ENCODE data around the gene P2RX7.

The P2RX7 gene

DNA sequence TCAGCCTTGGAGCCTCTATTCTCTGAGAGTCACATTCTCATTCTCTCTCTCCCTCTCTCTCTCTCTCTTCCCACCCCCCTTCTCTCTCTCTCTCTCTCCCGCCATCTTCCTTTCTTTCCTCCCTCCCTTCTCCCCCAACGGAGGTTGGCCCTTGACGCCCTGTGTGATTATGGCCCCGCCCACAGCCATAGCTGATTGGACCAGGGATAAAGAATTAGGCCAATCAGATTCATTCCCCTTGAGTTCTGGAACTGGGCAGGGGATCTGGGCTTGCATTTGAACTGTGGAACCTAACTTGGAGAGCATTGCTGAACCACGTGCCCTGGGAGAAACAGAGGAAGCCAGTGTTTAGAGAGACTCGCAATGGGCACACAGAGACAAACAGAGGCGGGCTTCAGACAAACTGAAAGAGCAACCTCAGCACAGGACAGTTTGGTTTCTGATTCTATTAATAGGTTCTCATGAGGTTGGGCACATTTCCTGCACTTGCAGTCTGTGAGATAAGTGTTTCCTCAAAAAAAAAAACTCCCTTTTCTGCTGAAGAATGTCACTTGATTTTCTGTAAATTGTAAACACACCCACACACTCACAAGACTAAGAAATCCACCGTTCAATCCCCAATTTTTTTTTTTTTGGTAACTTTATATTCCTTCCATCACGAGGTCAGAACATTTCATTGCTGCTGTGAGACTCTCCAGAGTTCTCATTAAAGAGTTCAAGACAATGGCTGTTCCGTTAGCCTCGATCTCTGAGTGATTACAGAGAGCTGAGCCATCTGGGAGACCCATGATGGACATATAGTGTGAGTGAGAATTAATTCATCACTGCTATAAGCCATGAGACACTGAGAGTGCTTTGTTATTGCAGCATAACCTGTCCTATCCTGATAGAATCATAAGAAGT, 3.5 kb upstream of the P2RX7 start:
- peak overlapping the region; percentile 14 for H3K4me3 ChIP-seq (ENCODE audit: low read length)
- H3K9ac ChIP-seq (ENCODE audit: low read length) = no peak overlapping the region
- peaks cover 45% of the 10 kb centered on the region for H3K4me1 ChIP-seq (ENCODE audit: control insufficient read depth, insufficient read depth, low read length)

DNA sequence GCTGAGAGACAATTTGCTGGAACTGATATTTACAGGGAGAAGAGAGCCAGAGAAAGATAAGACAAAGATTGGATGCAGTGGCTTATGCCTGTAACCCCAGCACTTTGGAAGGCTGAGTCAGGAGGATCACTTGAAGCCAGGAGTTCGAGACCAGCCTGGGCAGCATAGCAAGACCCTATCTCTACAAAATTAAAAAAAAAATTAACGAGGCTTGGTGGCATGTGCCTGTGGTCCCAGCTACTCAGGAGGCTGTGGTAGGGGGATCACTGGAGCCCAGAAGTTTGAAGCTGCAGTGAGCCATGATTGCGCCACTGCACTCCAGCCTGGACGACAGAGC, 2.9 kb upstream of the P2RX7 start:
- Histone ChIP-seq H3K9ac (ENCODE audit: low read length) (no peak overlapping the region), H3K9me3 (ENCODE audit: control insufficient read depth, low read length) (no peaks in the 10 kb centered on the region), H3K36me3 (ENCODE audit: control insufficient read depth, insufficient read depth, low read length) (no peaks in the 10 kb centered on the region), H3K4me3 (ENCODE audit: low read length) (no peak overlapping the region), H3K27me3 (ENCODE audit: control insufficient read depth, insufficient read depth, low read length) (no peaks in the 10 kb centered on the region), H3K4me1 (ENCODE audit: control insufficient read depth, insufficient read depth, low read length) (peaks cover 41% of the 10 kb centered on the region)

More for the DNA sequence above, 3.5 kb upstream of the P2RX7 start:
- no peaks in the 10 kb centered on the region for H3K27me3 ChIP-seq (ENCODE audit: control insufficient read depth, insufficient read depth, low read length)
- no peaks in the 10 kb centered on the region for H3K36me3 ChIP-seq (ENCODE audit: control insufficient read depth, insufficient read depth, low read length)
- H3K9me3 ChIP-seq (ENCODE audit: control insufficient read depth, low read length) = no peaks in the 10 kb centered on the region

DNA sequence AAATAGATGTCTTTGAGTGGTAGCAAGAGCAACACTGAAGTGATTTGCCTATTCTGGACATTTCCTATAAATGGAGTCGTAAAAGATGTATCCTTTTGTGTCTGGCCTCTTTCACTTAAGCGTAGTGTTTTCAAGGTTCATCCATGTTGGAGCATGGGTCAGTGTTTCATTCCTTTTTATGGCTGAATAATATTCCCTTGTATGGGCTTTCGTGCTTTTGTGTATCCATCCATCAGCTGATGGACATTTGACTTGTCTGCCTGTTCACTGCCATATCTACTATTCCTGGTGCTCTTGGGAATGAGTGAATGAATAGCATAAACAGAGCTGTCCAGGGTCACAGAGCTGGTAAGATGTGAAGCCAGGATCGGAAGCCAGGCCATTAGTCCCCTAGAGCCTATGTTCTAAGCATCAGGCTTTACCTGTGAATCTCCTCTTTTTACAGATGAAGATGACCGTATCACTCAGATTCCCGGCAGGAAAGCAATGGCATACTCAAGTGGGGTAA, 1.8 kb upstream of the P2RX7 start:
- Histone ChIP-seq H3K27me3 (ENCODE audit: control insufficient read depth, insufficient read depth, low read length) (no peaks in the 10 kb centered on the region), H3K9me3 (ENCODE audit: control insufficient read depth, low read length) (no peaks in the 10 kb centered on the region), H3K4me3 (ENCODE audit: low read length) (no peak overlapping the region), H3K4me1 (ENCODE audit: control insufficient read depth, insufficient read depth, low read length) (peaks cover 38% of the 10 kb centered on the region), H3K9ac (ENCODE audit: low read length) (no peak overlapping the region), H3K36me3 (ENCODE audit: control insufficient read depth, insufficient read depth, low read length) (no peaks in the 10 kb centered on the region)

DNA sequence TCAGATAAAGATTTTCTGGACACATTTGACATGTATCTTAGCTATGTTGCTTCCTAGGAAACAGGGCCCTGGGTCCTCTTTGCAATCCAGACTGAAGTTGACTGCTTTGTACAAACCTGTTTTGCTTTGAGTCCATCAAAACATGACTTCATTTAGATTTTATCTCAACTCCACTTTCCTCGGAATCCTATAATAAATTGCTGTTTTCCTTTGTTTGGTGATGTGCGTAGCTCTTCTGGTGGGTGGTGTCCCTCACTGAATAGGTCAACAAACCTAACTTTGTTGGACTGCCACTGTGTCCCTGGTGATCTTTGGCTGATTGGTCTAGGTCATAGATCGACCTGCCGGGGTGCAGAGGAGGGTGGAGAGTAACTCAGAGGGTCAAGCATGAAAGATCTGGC, 735 bp upstream of the P2RX7 start:
- H3K4me1 ChIP-seq (ENCODE audit: control insufficient read depth, insufficient read depth, low read length) = peaks cover 38% of the 10 kb centered on the region
- H3K27me3 ChIP-seq (ENCODE audit: control insufficient read depth, insufficient read depth, low read length) = no peaks in the 10 kb centered on the region
- H3K36me3 ChIP-seq (ENCODE audit: control insufficient read depth, insufficient read depth, low read length) = no peaks in the 10 kb centered on the region
- no peak overlapping the region for H3K9ac ChIP-seq (ENCODE audit: low read length)
- no peak overlapping the region for H3K4me3 ChIP-seq (ENCODE audit: low read length)
- H3K9me3 ChIP-seq (ENCODE audit: control insufficient read depth, low read length) = no peaks in the 10 kb centered on the region

DNA sequence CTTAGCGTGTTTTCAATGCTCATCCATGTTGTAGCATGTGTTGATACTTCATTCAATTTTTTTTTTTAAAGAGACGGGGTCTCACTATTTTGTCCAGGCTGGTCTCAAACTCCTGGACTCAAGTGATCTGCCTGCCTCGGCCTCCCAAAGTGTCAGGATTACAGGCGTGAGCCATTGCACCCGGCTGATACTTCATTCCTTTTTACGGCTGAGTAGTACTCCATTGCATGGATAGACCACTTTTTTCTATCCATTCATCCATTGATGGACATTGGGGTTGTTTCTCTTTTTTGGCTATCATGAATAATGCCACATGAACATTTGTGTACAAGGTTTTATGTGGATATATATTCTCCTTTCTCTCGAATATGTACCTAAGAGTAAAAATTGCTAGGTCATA, 1.2 kb downstream of the P2RX7 start:
- no peak overlapping the region for H3K9ac ChIP-seq (ENCODE audit: low read length)
- H3K27me3 ChIP-seq (ENCODE audit: control insufficient read depth, insufficient read depth, low read length) = no peaks in the 10 kb centered on the region
- H3K4me1 ChIP-seq (ENCODE audit: control insufficient read depth, insufficient read depth, low read length) = peaks cover 19% of the 10 kb centered on the region
- H3K36me3 ChIP-seq (ENCODE audit: control insufficient read depth, insufficient read depth, low read length) = no peaks in the 10 kb centered on the region
- no peak overlapping the region for H3K4me3 ChIP-seq (ENCODE audit: low read length)
- H3K9me3 ChIP-seq (ENCODE audit: control insufficient read depth, low read length) = no peaks in the 10 kb centered on the region

DNA sequence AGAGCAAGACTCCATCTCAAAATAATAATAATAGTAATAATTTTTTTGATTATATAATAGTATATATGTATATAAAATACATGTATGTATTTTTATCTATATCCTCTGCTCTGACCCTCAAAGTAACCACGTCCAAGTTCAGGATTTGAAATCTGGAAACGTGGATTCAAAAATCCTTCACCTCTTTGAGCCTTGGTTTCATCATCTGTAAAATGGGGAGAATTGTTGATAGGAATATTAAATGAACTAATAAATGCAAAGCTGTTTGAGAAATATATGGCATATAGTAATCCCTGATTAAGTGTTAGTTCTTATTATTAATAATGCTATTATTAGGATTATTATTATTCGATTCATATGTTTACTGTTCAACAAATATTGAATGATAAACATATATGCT, 2.6 kb downstream of the P2RX7 start:
- Histone ChIP-seq H3K4me1 (ENCODE audit: control insufficient read depth, insufficient read depth, low read length) (peaks cover 15% of the 10 kb centered on the region), H3K27me3 (ENCODE audit: control insufficient read depth, insufficient read depth, low read length) (no peaks in the 10 kb centered on the region), H3K9ac (ENCODE audit: low read length) (no peak overlapping the region), H3K4me3 (ENCODE audit: low read length) (no peak overlapping the region), H3K9me3 (ENCODE audit: control insufficient read depth, low read length) (no peaks in the 10 kb centered on the region), H3K36me3 (ENCODE audit: control insufficient read depth, insufficient read depth, low read length) (no peaks in the 10 kb centered on the region)

DNA sequence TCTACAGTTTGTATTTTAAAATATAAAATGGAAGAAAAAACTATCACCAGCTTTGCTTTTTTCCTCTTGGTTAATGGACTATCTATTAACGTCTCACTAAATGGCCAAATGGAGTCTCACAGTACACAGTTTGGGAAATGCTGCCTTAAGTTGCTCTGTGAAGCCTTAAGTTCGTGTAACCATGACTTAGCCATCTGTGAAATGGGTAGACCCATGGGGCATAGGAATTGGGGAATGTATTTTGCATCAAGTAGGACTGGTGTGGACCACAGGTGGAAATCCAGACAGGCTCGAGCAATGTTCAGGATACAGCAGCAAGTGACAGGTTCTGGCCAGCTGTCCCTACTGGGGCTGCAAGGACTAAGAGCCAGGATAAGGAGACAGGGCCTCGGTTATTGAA, 4.8 kb downstream of the P2RX7 start:
- H3K9me3 ChIP-seq (ENCODE audit: control insufficient read depth, low read length) = no peaks in the 10 kb centered on the region

DNA sequence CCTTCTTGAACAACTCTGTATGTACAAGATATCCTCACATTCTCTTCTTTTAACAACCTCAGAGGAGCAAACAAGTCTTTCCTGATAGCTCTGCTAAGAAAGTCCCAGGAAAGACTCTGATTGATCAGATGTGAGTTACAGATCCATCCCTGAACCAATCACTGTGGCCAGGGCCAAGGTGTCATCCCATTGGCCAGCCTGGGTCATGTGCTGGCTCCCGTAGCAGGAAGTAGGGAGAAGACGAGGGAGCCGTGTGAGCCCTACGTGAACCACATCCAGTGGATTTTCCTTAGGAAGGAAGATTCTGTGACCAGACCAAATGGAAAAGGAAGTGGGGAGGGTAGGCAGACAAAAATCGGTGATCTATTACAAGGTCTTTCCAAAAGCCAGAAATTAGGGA, 5.6 kb downstream of the P2RX7 start:
- H3K4me1 ChIP-seq (ENCODE audit: control insufficient read depth, insufficient read depth, low read length) = peaks cover 6% of the 10 kb centered on the region
- no peak overlapping the region for H3K9ac ChIP-seq (ENCODE audit: low read length)
- H3K36me3 ChIP-seq (ENCODE audit: control insufficient read depth, insufficient read depth, low read length) = no peaks in the 10 kb centered on the region
- no peak overlapping the region for H3K4me3 ChIP-seq (ENCODE audit: low read length)
- H3K9me3 ChIP-seq (ENCODE audit: control insufficient read depth, low read length) = no peaks in the 10 kb centered on the region
- H3K27me3 ChIP-seq (ENCODE audit: control insufficient read depth, insufficient read depth, low read length) = no peaks in the 10 kb centered on the region

More for the DNA sequence above, 4.8 kb downstream of the P2RX7 start:
- no peaks in the 10 kb centered on the region for H3K36me3 ChIP-seq (ENCODE audit: control insufficient read depth, insufficient read depth, low read length)
- H3K9ac ChIP-seq (ENCODE audit: low read length) = no peak overlapping the region
- no peaks in the 10 kb centered on the region for H3K27me3 ChIP-seq (ENCODE audit: control insufficient read depth, insufficient read depth, low read length)
- H3K4me3 ChIP-seq (ENCODE audit: low read length) = no peak overlapping the region
- peaks cover 14% of the 10 kb centered on the region for H3K4me1 ChIP-seq (ENCODE audit: control insufficient read depth, insufficient read depth, low read length)

DNA sequence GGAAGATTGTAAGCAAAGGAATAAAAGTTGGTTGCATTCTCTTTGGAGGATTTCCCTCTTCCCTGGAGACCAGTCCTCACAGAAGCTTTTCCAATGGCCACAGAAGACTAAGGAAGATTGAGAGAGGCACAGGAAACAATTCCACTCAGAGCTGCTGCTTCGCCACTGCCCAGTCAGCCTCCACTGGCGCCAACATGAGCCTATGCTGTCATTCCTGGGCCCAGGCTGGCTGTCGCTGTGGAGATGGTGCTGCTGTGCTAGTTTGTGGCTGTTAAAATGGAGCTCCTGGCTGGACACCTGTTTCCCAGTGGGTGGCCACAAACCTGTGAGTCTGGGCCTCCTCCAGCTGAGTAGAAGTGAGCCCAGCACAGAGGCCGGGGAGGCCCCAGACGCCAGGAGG, 6.6 kb downstream of the P2RX7 start:
- Histone ChIP-seq H3K4me3 (ENCODE audit: low read length) (no peak overlapping the region), H3K27me3 (ENCODE audit: control insufficient read depth, insufficient read depth, low read length) (no peaks in the 10 kb centered on the region)

DNA sequence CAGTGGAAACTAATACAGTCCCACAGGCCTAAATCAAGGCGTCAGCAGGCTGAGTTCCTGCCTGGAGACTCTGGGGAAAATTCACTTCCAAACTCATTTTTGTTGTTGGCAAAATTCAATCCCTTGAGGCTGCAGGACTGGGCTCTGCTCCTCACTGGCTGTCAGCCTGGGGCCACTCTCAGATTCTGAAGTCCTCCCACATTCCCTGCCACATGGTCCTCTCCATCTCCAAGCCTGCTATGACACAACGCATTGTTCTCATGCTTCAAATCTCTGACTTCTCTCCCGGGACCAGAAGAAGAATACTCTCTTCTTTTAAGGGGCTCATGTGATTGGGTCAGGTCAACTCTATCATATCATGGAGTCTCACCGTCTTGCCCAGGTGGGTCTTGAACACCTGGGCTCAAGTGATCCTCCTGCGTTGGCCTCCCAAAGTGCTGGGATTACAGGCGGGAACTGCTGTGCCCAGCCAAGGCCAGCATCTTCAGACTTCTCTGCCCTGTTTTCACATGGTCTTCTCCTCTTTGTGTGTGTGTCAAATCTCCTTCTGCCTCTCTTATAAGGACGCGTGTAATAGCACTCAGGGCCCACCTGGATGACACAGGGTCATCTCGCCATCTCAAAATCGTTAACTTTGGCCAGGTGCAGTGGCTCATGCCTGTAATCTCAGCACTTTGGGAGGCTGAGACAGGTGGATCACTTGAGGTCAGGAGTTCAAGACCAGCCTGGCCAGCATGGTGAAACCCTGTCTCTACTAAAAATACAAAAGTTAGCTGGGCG, 9.7 kb downstream of the P2RX7 start:
- Histone ChIP-seq H3K36me3 (ENCODE audit: control insufficient read depth, insufficient read depth, low read length) (no peaks in the 10 kb centered on the region), H3K9ac (ENCODE audit: low read length) (no peak overlapping the region), H3K9me3 (ENCODE audit: control insufficient read depth, low read length) (no peaks in the 10 kb centered on the region), H3K4me3 (ENCODE audit: low read length) (no peak overlapping the region), H3K27me3 (ENCODE audit: control insufficient read depth, insufficient read depth, low read length) (no peaks in the 10 kb centered on the region), H3K4me1 (ENCODE audit: control insufficient read depth, insufficient read depth, low read length) (no peaks in the 10 kb centered on the region)

More for the DNA sequence above, 6.6 kb downstream of the P2RX7 start:
- no peaks in the 10 kb centered on the region for H3K9me3 ChIP-seq (ENCODE audit: control insufficient read depth, low read length)
- no peak overlapping the region for H3K9ac ChIP-seq (ENCODE audit: low read length)
- no peaks in the 10 kb centered on the region for H3K4me1 ChIP-seq (ENCODE audit: control insufficient read depth, insufficient read depth, low read length)
- no peaks in the 10 kb centered on the region for H3K36me3 ChIP-seq (ENCODE audit: control insufficient read depth, insufficient read depth, low read length)

DNA sequence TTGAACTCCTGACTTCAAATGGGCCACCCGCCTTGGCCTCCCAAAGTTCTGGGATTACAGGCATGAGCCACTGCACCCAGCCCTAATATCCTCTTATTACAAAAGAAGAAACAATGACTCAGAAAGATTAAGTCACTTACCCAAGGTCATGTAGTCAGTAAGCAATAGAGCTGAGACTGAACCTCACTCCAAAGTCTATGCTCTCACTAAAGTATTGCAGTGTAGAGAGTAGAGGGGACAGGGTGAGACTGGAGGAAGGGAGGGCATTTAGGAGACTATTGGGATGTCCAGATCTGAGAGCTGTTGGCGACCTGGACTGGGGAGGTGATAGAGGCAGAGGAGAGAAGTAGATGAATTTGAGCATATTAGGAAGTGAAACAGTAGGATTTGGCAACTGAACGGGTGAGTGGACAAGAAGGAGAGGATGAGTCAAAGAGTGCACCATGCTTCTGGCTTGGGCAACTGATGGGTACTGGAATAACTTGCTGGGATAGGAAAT, 11.8 kb downstream of the P2RX7 start:
- no peaks in the 10 kb centered on the region for H3K27me3 ChIP-seq (ENCODE audit: control insufficient read depth, insufficient read depth, low read length)
- no peaks in the 10 kb centered on the region for H3K36me3 ChIP-seq (ENCODE audit: control insufficient read depth, insufficient read depth, low read length)
- H3K9me3 ChIP-seq (ENCODE audit: control insufficient read depth, low read length) = no peaks in the 10 kb centered on the region
- H3K9ac ChIP-seq (ENCODE audit: low read length) = no peak overlapping the region
- no peak overlapping the region for H3K4me3 ChIP-seq (ENCODE audit: low read length)
- no peaks in the 10 kb centered on the region for H3K4me1 ChIP-seq (ENCODE audit: control insufficient read depth, insufficient read depth, low read length)

DNA sequence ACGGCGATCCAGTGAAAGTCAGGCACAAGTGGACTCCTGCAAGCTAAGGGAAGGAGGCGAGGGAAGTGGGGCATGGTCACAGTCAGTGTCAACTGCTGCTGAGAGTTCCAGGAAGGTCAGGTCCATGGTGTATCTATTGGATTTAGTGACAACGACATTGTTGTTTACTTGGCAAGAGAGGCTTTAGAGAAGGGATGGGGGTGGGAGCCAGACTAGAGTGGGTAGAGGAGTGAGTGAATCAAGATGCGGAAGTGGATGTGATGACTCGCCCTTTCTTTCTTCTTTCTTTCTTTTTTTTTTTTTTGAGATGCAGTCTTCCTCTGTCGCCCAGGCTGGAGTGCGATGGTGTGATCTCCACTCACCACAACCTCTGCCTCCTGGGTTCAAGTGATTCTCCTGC, 12.5 kb downstream of the P2RX7 start:
- Histone ChIP-seq H3K4me1 (ENCODE audit: control insufficient read depth, insufficient read depth, low read length) (no peaks in the 10 kb centered on the region), H3K9ac (ENCODE audit: low read length) (no peak overlapping the region), H3K9me3 (ENCODE audit: control insufficient read depth, low read length) (no peaks in the 10 kb centered on the region), H3K36me3 (ENCODE audit: control insufficient read depth, insufficient read depth, low read length) (no peaks in the 10 kb centered on the region), H3K4me3 (ENCODE audit: low read length) (no peak overlapping the region), H3K27me3 (ENCODE audit: control insufficient read depth, insufficient read depth, low read length) (no peaks in the 10 kb centered on the region)
